ENCODE measurements around the gene ZBTB40.

DNA sequence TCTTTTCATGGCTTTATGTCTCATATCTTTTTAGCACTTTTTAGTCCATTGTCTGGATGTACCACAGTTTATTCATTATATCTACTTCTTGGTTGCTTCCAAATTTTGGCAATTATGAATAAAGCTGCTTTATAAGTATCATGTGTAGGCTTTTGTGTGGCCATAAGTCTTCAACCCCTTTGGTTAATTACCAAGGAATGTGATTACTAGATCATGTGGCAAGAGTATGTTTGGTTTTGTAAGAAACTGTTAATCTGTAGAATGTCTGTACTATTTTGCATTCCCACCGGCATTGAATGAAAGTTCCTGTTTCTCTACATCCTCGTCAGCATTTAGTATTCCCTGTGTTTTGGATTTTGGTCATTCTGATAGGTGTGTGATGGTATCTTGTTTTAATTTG is 31.5 kb downstream of the ZBTB40 start:
- no peak for TF ChIP-seq CTCF (IDR thresholded peaks at IDR 0.05; ENCODE audit: low read length)
- TF ChIP-seq EZH2 (IDR thresholded peaks at IDR 0.05; ENCODE audit: borderline replicate concordance, low read length): no peak

All from OCI-LY1 (cell line).